ENCODE results near the gene SP110. TPM values are rescaled to one million over a fixed set of nuclear protein-coding genes. Genes with fewer than 3 reads are reported as not detected.
"Not testable (repeated sequence)": the region's sequence is repeated elsewhere in the genome, so short reads cannot be mapped to it uniquely, and the experiment has no call there.

SP110 gene
- total and polyA plus RNA-seq, 9 of the 15 experiments (the other 6 are each of a cell fraction or from before 2014, with no cell fraction given): 3.6 to 11.0 (median 7.1) TPM

- 0% methylated on average over 1 of the region's 2 CpGs for WGBS (ENCODE audit: insufficient coverage, low coverage, missing lambda C conversion rate)
- intact Hi-C loops (cut with micrococcal nuclease): not testable (repeated sequence)
- POLR2A ChIA-PET: interaction anchor here (0.7 kb wide), 1 partner anchor 46 kb away, joined by 3 read pairs; no protein-coding TSS in a partner anchor
Observed at GRCh38 chr2:230120376-230120775, 99.4 kb downstream of the SP110 start.

GRCh38 chr2:230119827-230120226 is 100.0 kb downstream of the SP110 start:
- in situ Hi-C loops (cut with MboI); H3K9me1 ChIP-seq (ENCODE audit: control insufficient read depth, insufficient read depth, low read length); H3K4me3 ChIP-seq; H3K4me2 ChIP-seq (ENCODE audit: insufficient read depth, low read length); H3K9me3 ChIP-seq (replicated peaks; ENCODE audit: control insufficient read depth, insufficient read depth, low read depth, low read length); H3K27ac ChIP-seq (ENCODE audit: extremely low read depth, low read depth, low read length); H3K79me2 ChIP-seq (ENCODE audit: control insufficient read depth, insufficient read depth, low read length); H3K9ac ChIP-seq (ENCODE audit: insufficient read depth in 1 of 2, low read depth in 2 of 2, low read length in 2 of 2); H3K27me3 ChIP-seq (ENCODE audit: control insufficient read depth in 2 of 2, insufficient read depth in 2 of 2, low read length in 2 of 2); FAIRE-seq; intact Hi-C loops (cut with micrococcal nuclease); H2AFZ ChIP-seq (ENCODE audit: low read depth, low read length); DNase-seq (ENCODE audit: extremely low read depth in 1 of 4, low spot score in 3 of 4); BruUV-seq (replicated peaks); H3K36me3 ChIP-seq (ENCODE audit: control insufficient read depth, insufficient read depth, low read length); CTCF ChIA-PET (ENCODE audit: low intra/inter-chr PET ratio); H4K20me1 ChIP-seq (replicated peaks; ENCODE audit: control insufficient read depth, insufficient read depth, low read length); ATAC-seq; H3K4me1 ChIP-seq (replicated peaks in 1 of 2; ENCODE audit: control insufficient read depth in 2 of 2, insufficient read depth in 2 of 2, low read length in 2 of 2): not testable (repeated sequence)
- POLR2A ChIA-PET: interaction anchor here (0.7 kb wide), 1 partner anchor 45 kb away, joined by 3 read pairs; no protein-coding TSS in a partner anchor
- 7% methylated on average over 1 of the region's 1 CpG for WGBS (ENCODE audit: insufficient coverage, low coverage, missing lambda C conversion rate)
- TF ChIP-seq ZNF707 (CRISPR knock-in tag; conservative IDR thresholded peaks at IDR 0.05): peak; percentile 83

More at GRCh38 chr2:230120376-230120775, 99.4 kb downstream of the SP110 start:
- CTCF ChIA-PET (ENCODE audit: low intra/inter-chr PET ratio); H3K36me3 ChIP-seq (ENCODE audit: control insufficient read depth, insufficient read depth, low read length); H3K4me1 ChIP-seq (replicated peaks in 1 of 2; ENCODE audit: control insufficient read depth in 2 of 2, insufficient read depth in 2 of 2, low read length in 2 of 2); H4K20me1 ChIP-seq (replicated peaks; ENCODE audit: control insufficient read depth, insufficient read depth, low read length); H3K4me2 ChIP-seq (ENCODE audit: insufficient read depth, low read length); BruUV-seq (replicated peaks); H2AFZ ChIP-seq (ENCODE audit: low read depth, low read length); DNase-seq (ENCODE audit: extremely low read depth in 1 of 4, low spot score in 3 of 4); in situ Hi-C loops (cut with MboI); H3K27ac ChIP-seq (ENCODE audit: extremely low read depth, low read depth, low read length); H3K27me3 ChIP-seq (ENCODE audit: control insufficient read depth in 2 of 2, insufficient read depth in 2 of 2, low read length in 2 of 2); ATAC-seq; H3K9me3 ChIP-seq (replicated peaks; ENCODE audit: control insufficient read depth, insufficient read depth, low read depth, low read length); H3K4me3 ChIP-seq; FAIRE-seq; H3K9me1 ChIP-seq (ENCODE audit: control insufficient read depth, insufficient read depth, low read length); H3K79me2 ChIP-seq (ENCODE audit: control insufficient read depth, insufficient read depth, low read length); H3K9ac ChIP-seq (ENCODE audit: insufficient read depth in 1 of 2, low read depth in 2 of 2, low read length in 2 of 2); TF ChIP-seq ATF3 (CRISPR knock-in tag; conservative IDR thresholded peaks at IDR 0.05): not testable (repeated sequence)
- TF ChIP-seq ATF3 (IDR thresholded peaks at IDR 0.05): peak; percentile 14; the same call in 1 of the 2 replicates

Other genes with a start within 250 kb of the SP110 start
- gene SLC16A14, start 151.1 kb downstream of the SP110 start, total RNA-seq (2014; rRNA removed): not detected in 2 replicates
- gene SLC16A14, start 151.1 kb downstream of the SP110 start, total RNA-seq (2014; rRNA removed; fragmentation: Illumina TruSeq; extraction: Trizol): not detected in 2 replicates
- gene SLC16A14, start 151.1 kb downstream of the SP110 start, total RNA-seq (2015; rRNA removed; fragmentation: Illumina TruSeq; extraction: Trizol): not detected in 2 replicates
- not detected in 2 replicates for gene SLC16A14, start 151.1 kb downstream of the SP110 start, total RNA-seq (2021)
- gene SLC16A14, start 151.1 kb downstream of the SP110 start, polyA plus RNA-seq (2011; rRNA removed): not detected in 2 replicates
- gene SLC16A14, start 151.1 kb downstream of the SP110 start, polyA plus RNA-seq (2014; fragmentation: Illumina TruSeq; extraction: Trizol): not detected in 2 replicates
- not detected for gene SLC16A14, start 151.1 kb downstream of the SP110 start, polyA plus RNA-seq (2014; fragmentation: Nextera tagmentation; extraction: Ambion mirVana)
- gene SLC16A14, start 151.1 kb downstream of the SP110 start, polyA plus RNA-seq (2014; rRNA removed): not detected in 2 replicates
- not detected in 2 replicates for gene SP140, start 5.8 kb upstream of the SP110 start, total RNA-seq (2014; rRNA removed)
- 0.41 and 0.65 TPM in 2 replicates for gene SP140, start 5.8 kb upstream of the SP110 start, total RNA-seq (2014; rRNA removed; fragmentation: Illumina TruSeq; extraction: Trizol)
- 0.65 TPM in 1 of 2 replicates, not detected in the other for gene SP140, start 5.8 kb upstream of the SP110 start, total RNA-seq (2015; rRNA removed; fragmentation: Illumina TruSeq; extraction: Trizol)
- gene SP140, start 5.8 kb upstream of the SP110 start, total RNA-seq (2021): 0.25 and 0.35 TPM in 2 replicates
- gene SP140, start 5.8 kb upstream of the SP110 start, polyA plus RNA-seq (2011; rRNA removed): 1.0 and 1.6 TPM in 2 replicates
- gene SP140, start 5.8 kb upstream of the SP110 start, polyA plus RNA-seq (2014; fragmentation: Illumina TruSeq; extraction: Trizol): 0.49 TPM in 1 of 2 replicates, not detected in the other
- gene SP140, start 5.8 kb upstream of the SP110 start, polyA plus RNA-seq (2014; fragmentation: Nextera tagmentation; extraction: Ambion mirVana): under 1 TPM; 0.04 to 0.35 TPM
- gene SP140, start 5.8 kb upstream of the SP110 start, polyA plus RNA-seq (2014; rRNA removed): 0.19 and 1.1 TPM in 2 replicates
- gene SP140L, start 107.2 kb upstream of the SP110 start, total RNA-seq (2014; rRNA removed): 5.9 and 6.6 TPM in 2 replicates
- 13.6 and 16.3 TPM in 2 replicates for gene SP140L, start 107.2 kb upstream of the SP110 start, total RNA-seq (2014; rRNA removed; fragmentation: Illumina TruSeq; extraction: Trizol)
- 10.7 and 12.5 TPM in 2 replicates for gene SP140L, start 107.2 kb upstream of the SP110 start, total RNA-seq (2015; rRNA removed; fragmentation: Illumina TruSeq; extraction: Trizol)
- gene SP140L, start 107.2 kb upstream of the SP110 start, total RNA-seq (2021): 11.3 and 11.8 TPM in 2 replicates
- 10.1 and 10.2 TPM in 2 replicates for gene SP140L, start 107.2 kb upstream of the SP110 start, polyA plus RNA-seq (2011; rRNA removed)
- gene SP140L, start 107.2 kb upstream of the SP110 start, polyA plus RNA-seq (2014; fragmentation: Illumina TruSeq; extraction: Trizol): 14.4 and 15.5 TPM in 2 replicates
- gene SP140L, start 107.2 kb upstream of the SP110 start, polyA plus RNA-seq (2014; fragmentation: Nextera tagmentation; extraction: Ambion mirVana): 1 to 10 TPM; 4.0 to 7.1 TPM
- gene SP140L, start 107.2 kb upstream of the SP110 start, polyA plus RNA-seq (2014; rRNA removed): 12.6 and 13.3 TPM in 2 replicates
- 32.2 and 36.7 TPM in 2 replicates for gene SP100, start 196.2 kb upstream of the SP110 start, total RNA-seq (2014; rRNA removed)
- gene SP100, start 196.2 kb upstream of the SP110 start, total RNA-seq (2014; rRNA removed; fragmentation: Illumina TruSeq; extraction: Trizol): 34.8 and 38.9 TPM in 2 replicates
- gene SP100, start 196.2 kb upstream of the SP110 start, total RNA-seq (2015; rRNA removed; fragmentation: Illumina TruSeq; extraction: Trizol): 29.7 and 31.6 TPM in 2 replicates
- gene SP100, start 196.2 kb upstream of the SP110 start, total RNA-seq (2021): 22.5 and 30.9 TPM in 2 replicates
- 24.6 and 39.2 TPM in 2 replicates for gene SP100, start 196.2 kb upstream of the SP110 start, polyA plus RNA-seq (2011; rRNA removed)
- 35.4 and 37.3 TPM in 2 replicates for gene SP100, start 196.2 kb upstream of the SP110 start, polyA plus RNA-seq (2014; fragmentation: Illumina TruSeq; extraction: Trizol)
- 10 to 100 TPM; 19.2 to 23.1 TPM for gene SP100, start 196.2 kb upstream of the SP110 start, polyA plus RNA-seq (2014; fragmentation: Nextera tagmentation; extraction: Ambion mirVana)
- 34.6 and 40.1 TPM in 2 replicates for gene SP100, start 196.2 kb upstream of the SP110 start, polyA plus RNA-seq (2014; rRNA removed)

Data from K562 (cell line).